Measurements from ENCODE around the gene ACD.

The ACD gene

GRCh38 chr16:67645397-67646121, 14.5 kb downstream of the ACD start:
- FAIRE-seq, result no peak

- no peak for FAIRE-seq
Measured at GRCh38 chr16:67644038-67644437, 16.0 kb downstream of the ACD start.

GRCh38 chr16:67641779-67642708, 18.0 kb downstream of the ACD start:
- no peak for FAIRE-seq

- no peak for FAIRE-seq
Measured at GRCh38 chr16:67637625-67638024, 22.4 kb downstream of the ACD start.

- no peak for FAIRE-seq
Measured at GRCh38 chr16:67636713-67637112, 23.3 kb downstream of the ACD start.

GRCh38 chr16:67632415-67633172, 27.5 kb downstream of the ACD start:
- no peak for FAIRE-seq

- no peak for FAIRE-seq
Measured at GRCh38 chr16:67628216-67628615, 31.8 kb downstream of the ACD start.

- no peak for FAIRE-seq
Measured at GRCh38 chr16:67613808-67614207, 46.3 kb downstream of the ACD start.

GRCh38 chr16:67608364-67608763, 51.7 kb downstream of the ACD start:
- FAIRE-seq, result no peak

Measured in A204.1 (cell line).